ENCODE data around the gene SLC43A2.

SLC43A2 gene

GRCh38 chr17:1646199-1646875 is 17.7 kb upstream of the SLC43A2 start:
- no peak for TF ChIP-seq CTCF (IDR thresholded peaks at IDR 0.05; ENCODE audit: low read depth, low read length)
- no peak for DNase-seq (ENCODE audit: extremely low read depth, low read depth)

- no peak for TF ChIP-seq CTCF (IDR thresholded peaks at IDR 0.05; ENCODE audit: low read depth, low read length)
Measured at GRCh38 chr17:1645207-1646171, 16.9 kb upstream of the SLC43A2 start, which contains the start of gene SCARF1. TSS of gene SCARF1 (minus strand) at chr17:1645732. CDS start at chr17:1645697, 35 bp downstream.

GRCh38 chr17:1644493-1645206 is 16.0 kb upstream of the SLC43A2 start:
- no peak for TF ChIP-seq CTCF (IDR thresholded peaks at IDR 0.05; ENCODE audit: low read depth, low read length)
- DNase-seq (ENCODE audit: extremely low read depth, low read depth), result no peak

More at GRCh38 chr17:1645207-1646171, 16.9 kb upstream of the SLC43A2 start, which contains the start of gene SCARF1:
- no peak for DNase-seq (ENCODE audit: extremely low read depth, low read depth)

GRCh38 chr17:1643999-1644492 is 15.4 kb upstream of the SLC43A2 start:
- TF ChIP-seq CTCF (IDR thresholded peaks at IDR 0.05; ENCODE audit: low read depth, low read length), result no peak
- no peak for DNase-seq (ENCODE audit: extremely low read depth, low read depth)

- no peak for TF ChIP-seq CTCF (IDR thresholded peaks at IDR 0.05; ENCODE audit: low read depth, low read length)
- DNase-seq (ENCODE audit: extremely low read depth, low read depth), result no peak
Measured at GRCh38 chr17:1643293-1643998, 14.8 kb upstream of the SLC43A2 start.

- DNase-seq (ENCODE audit: extremely low read depth, low read depth), result no peak
- TF ChIP-seq CTCF (IDR thresholded peaks at IDR 0.05; ENCODE audit: low read depth, low read length), result no peak
Measured at GRCh38 chr17:1641065-1641403, 12.4 kb upstream of the SLC43A2 start.
